Measurements from ENCODE around the gene MDFIC. TPM values are rescaled to one million over a fixed set of nuclear protein-coding genes. Genes with fewer than 3 reads are reported as not detected.

Gene MDFIC
- polyA plus RNA-seq, 1 donor (not counting 4 experiments of a cell fraction or from before 2014, with no cell fraction given) = 8.5 TPM

DNA sequence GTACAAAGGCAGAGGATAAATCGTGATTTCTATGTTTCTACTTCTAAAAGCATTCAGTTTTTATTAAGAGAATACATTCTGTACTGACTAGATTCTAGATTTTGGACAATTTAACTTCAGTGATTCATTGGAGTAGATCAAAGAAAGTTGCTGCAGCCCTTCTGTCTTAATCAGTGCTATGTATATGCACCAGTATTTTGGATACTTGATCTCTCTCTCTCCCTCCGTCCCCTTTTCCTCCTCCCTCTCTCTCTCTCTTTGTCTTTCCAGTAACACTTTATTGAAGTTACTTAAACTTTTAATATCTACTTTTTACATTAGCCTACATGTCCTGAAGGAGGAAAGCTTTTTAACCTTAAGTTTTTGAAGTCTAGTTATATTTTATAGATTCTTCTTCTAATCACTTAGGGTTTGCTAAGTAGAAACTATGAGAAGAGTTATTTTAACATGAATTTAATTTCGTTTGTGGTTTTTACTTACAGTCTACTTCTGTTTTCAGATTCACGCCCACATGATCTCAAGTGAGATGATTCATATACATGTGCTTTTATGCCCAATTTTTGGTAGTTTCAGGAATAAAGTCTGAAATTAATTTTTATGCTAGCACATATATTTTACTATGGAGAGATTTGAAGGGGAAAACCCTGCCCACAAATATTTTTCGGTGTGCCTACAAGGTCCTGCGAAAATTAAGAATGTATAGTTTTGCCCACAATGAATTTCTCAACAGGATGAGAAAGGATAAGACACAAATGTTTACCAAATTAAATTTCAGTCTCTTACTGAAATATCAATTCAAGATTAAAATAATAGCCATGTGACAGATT is 9.1 kb downstream of the MDFIC start:
- H3K9ac ChIP-seq (ENCODE audit: control insufficient read depth, extremely low read depth, insufficient read depth, low read length) = no peak overlapping the region
- no peaks in the 10 kb centered on the region for H4K20me1 ChIP-seq (ENCODE audit: control insufficient read depth, extremely low read depth, insufficient read depth, low read length)
- H3K79me2 ChIP-seq (ENCODE audit: control insufficient read depth, insufficient read depth, low read length) = no peaks in the 10 kb centered on the region
- no peak overlapping the region for H3K4me2 ChIP-seq (ENCODE audit: control insufficient read depth, extremely low read depth, insufficient read depth, low read depth, low read length)
- H3K9me1 ChIP-seq (ENCODE audit: control insufficient read depth, extremely low read depth, insufficient read depth, low read length) = no peaks in the 10 kb centered on the region
- no peak overlapping the region for H2AFZ ChIP-seq (ENCODE audit: control insufficient read depth, low read length)
- no peak overlapping the region for H3K27ac ChIP-seq (ENCODE audit: control insufficient read depth, insufficient read depth, low read length)
- H3K4me3 ChIP-seq (ENCODE audit: control insufficient read depth in 2 of 3, extremely low read depth in 1 of 3, insufficient read depth in 2 of 3, low read depth in 1 of 3, low read length in 3 of 3) = no peak overlapping the region
- no peaks in the 10 kb centered on the region for H3K27me3 ChIP-seq (ENCODE audit: control insufficient read depth, extremely low read depth, insufficient read depth, low read length)
- dilution Hi-C loops (cut with MboI; ENCODE audit: extremely low pct_ligation_motif_present, low sequenced_read_pairs) = no loop called here
- FAIRE-seq (no peak), DNase-seq (ENCODE audit: low read depth, low spot score) (no peak)
- H3K4me1 ChIP-seq (ENCODE audit: control insufficient read depth, extremely low read depth, insufficient read depth, low read length) = no peaks in the 10 kb centered on the region
- H3K9me3 ChIP-seq (ENCODE audit: control insufficient read depth, low read depth, low read length) = no peaks in the 10 kb centered on the region
- TF ChIP-seq, protein P1, sequence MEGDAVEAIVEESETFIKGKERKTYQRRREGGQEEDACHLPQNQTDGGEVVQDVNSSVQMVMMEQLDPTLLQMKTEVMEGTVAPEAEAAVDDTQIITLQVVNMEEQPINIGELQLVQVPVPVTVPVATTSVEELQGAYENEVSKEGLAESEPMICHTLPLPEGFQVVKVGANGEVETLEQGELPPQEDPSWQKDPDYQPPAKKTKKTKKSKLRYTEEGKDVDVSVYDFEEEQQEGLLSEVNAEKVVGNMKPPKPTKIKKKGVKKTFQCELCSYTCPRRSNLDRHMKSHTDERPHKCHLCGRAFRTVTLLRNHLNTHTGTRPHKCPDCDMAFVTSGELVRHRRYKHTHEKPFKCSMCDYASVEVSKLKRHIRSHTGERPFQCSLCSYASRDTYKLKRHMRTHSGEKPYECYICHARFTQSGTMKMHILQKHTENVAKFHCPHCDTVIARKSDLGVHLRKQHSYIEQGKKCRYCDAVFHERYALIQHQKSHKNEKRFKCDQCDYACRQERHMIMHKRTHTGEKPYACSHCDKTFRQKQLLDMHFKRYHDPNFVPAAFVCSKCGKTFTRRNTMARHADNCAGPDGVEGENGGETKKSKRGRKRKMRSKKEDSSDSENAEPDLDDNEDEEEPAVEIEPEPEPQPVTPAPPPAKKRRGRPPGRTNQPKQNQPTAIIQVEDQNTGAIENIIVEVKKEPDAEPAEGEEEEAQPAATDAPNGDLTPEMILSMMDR (optimal IDR thresholded peaks at IDR 0.05 in 1 of 3, IDR thresholded peaks at IDR 0.05 in 1 of 3, conservative IDR thresholded peaks at IDR 0.05 in 1 of 3; ENCODE audit: extremely low read depth in 1 of 3, insufficient read depth in 2 of 3, low read length in 3 of 3) = no peak
- TF ChIP-seq EZH2 (IDR thresholded peaks at IDR 0.05; ENCODE audit: low read length) = no peak
- no peaks in the 10 kb centered on the region for H3K36me3 ChIP-seq (ENCODE audit: control insufficient read depth in 2 of 2, extremely low read depth in 1 of 2, insufficient read depth in 2 of 2, low read length in 2 of 2)

DNA sequence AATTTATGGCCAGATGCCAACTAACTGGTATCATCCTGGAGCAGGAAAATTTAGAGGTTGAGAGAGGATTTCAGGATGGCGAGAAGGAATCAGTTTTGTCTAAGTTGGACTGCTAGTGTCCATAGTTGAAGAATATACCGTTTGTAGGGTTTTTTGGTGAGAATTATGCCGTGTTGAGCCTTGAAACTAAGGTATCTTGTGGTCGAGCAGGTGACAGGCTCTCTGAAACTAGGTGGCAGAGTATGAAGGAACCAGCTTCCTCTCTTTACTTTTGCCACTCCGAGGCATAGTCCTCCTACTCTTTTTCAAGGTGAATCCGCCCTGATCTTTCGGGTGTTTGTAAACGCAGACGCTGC is 9.7 kb downstream of the MDFIC start:
- Histone ChIP-seq H2AFZ (ENCODE audit: control insufficient read depth, low read length) (no peak overlapping the region), H3K9me1 (ENCODE audit: control insufficient read depth, extremely low read depth, insufficient read depth, low read length) (no peaks in the 10 kb centered on the region), H3K79me2 (ENCODE audit: control insufficient read depth, insufficient read depth, low read length) (no peaks in the 10 kb centered on the region), H3K4me2 (ENCODE audit: control insufficient read depth, extremely low read depth, insufficient read depth, low read depth, low read length) (no peak overlapping the region), H3K9me3 (ENCODE audit: control insufficient read depth, low read depth, low read length) (no peaks in the 10 kb centered on the region), H3K36me3 (ENCODE audit: control insufficient read depth in 2 of 2, extremely low read depth in 1 of 2, insufficient read depth in 2 of 2, low read length in 2 of 2) (no peaks in the 10 kb centered on the region), H3K4me1 (ENCODE audit: control insufficient read depth, extremely low read depth, insufficient read depth, low read length) (no peaks in the 10 kb centered on the region), H3K4me3 (ENCODE audit: control insufficient read depth in 2 of 3, extremely low read depth in 1 of 3, insufficient read depth in 2 of 3, low read depth in 1 of 3, low read length in 3 of 3) (no peak overlapping the region), H4K20me1 (ENCODE audit: control insufficient read depth, extremely low read depth, insufficient read depth, low read length) (no peaks in the 10 kb centered on the region), H3K27ac (ENCODE audit: control insufficient read depth, insufficient read depth, low read length) (no peak overlapping the region), H3K9ac (ENCODE audit: control insufficient read depth, extremely low read depth, insufficient read depth, low read length) (no peak overlapping the region), H3K27me3 (ENCODE audit: control insufficient read depth, extremely low read depth, insufficient read depth, low read length) (no peaks in the 10 kb centered on the region)
- no peak for DNase-seq (ENCODE audit: low read depth, low spot score)
- FAIRE-seq = no peak
- TF ChIP-seq, protein P1 (optimal IDR thresholded peaks at IDR 0.05 in 1 of 3, IDR thresholded peaks at IDR 0.05 in 1 of 3, conservative IDR thresholded peaks at IDR 0.05 in 1 of 3; ENCODE audit: extremely low read depth in 1 of 3, insufficient read depth in 2 of 3, low read length in 3 of 3) = no peak
- TF ChIP-seq EZH2 (IDR thresholded peaks at IDR 0.05; ENCODE audit: low read length) = no peak
- dilution Hi-C loops (cut with MboI; ENCODE audit: extremely low pct_ligation_motif_present, low sequenced_read_pairs) = no loop called here

All from keratinocyte (primary cell).